GM23248 (cell line): ENCODE data around the gene RNASEH2C. TPM values are rescaled to one million over a fixed set of nuclear protein-coding genes. Genes with fewer than 3 reads are reported as not detected.
"Not testable (repeated sequence)": the region's sequence is repeated elsewhere in the genome, so short reads cannot be mapped to it uniquely, and the experiment has no call there.

Experiments
- DNase-seq: peaks from one replicate; pipeline ENCODE4 v3.0.0-alpha.2; 2015
- H2AFZ ChIP-seq: fragments of 200-600 bp; sonication (generic); 2 replicates; pipeline ENCODE4 v1.6.1; 2016; ENCODE audit warnings: antibody characterized with exemption
- H3F3A ChIP-seq: fragments of 200-600 bp; sonication (generic); 2 replicates; pipeline ENCODE4 v1.6.1; 2016; ENCODE audit warnings: mild to moderate bottlenecking, antibody characterized with exemption, mixed run types; ENCODE audit not compliant: insufficient read depth
- H3K27ac ChIP-seq: fragments of 200-600 bp; sonication (generic); 2 replicates; pipeline ENCODE4 v1.5.1; 2016; ENCODE audit warnings: mild to moderate bottlenecking
- H3K27me3 ChIP-seq: fragments of 200-600 bp; sonication (generic); replicated peaks from 2 replicates; pipeline ENCODE4 v1.6.1; 2016; ENCODE audit warnings: mild to moderate bottlenecking; ENCODE audit not compliant: insufficient read depth
- H3K36me3 ChIP-seq: fragments of 200-600 bp; sonication (generic); 2 replicates; pipeline ENCODE4 v1.6.1; 2016; ENCODE audit warnings: low read depth, mild to moderate bottlenecking
- H3K4me1 ChIP-seq: fragments of 200-600 bp; sonication (generic); 2 replicates; pipeline ENCODE4 v1.6.1; 2016; ENCODE audit warnings: mild to moderate bottlenecking; ENCODE audit not compliant: insufficient read depth
- H3K4me2 ChIP-seq: fragments of 200-600 bp; sonication (generic); one replicate; pipeline ENCODE4 v1.6.1; 2016; ENCODE audit warnings: mild to moderate bottlenecking; ENCODE audit not compliant: unreplicated experiment
- H3K4me3 ChIP-seq: fragments of 200-600 bp; sonication (generic); 2 replicates; pipeline ENCODE4 v1.5.1; 2016; ENCODE audit warnings: mild to moderate bottlenecking
- H3K79me2 ChIP-seq: fragments of 200-600 bp; sonication (generic); 2 replicates; pipeline ENCODE4 v1.6.1; 2016; ENCODE audit warnings: mild to moderate bottlenecking; ENCODE audit not compliant: insufficient read depth
- H3K9ac ChIP-seq: fragments of 200-600 bp; sonication (generic); 2 replicates; pipeline ENCODE4 v1.6.1; 2016; ENCODE audit warnings: mild to moderate bottlenecking
- H3K9me2 ChIP-seq: fragments of 200-600 bp; sonication (generic); 2 replicates; pipeline ENCODE4 v1.6.1; 2016; ENCODE audit warnings: mixed run types, mild to moderate bottlenecking, moderate library complexity; ENCODE audit not compliant: insufficient read depth
- H3K9me3 ChIP-seq: fragments of 200-600 bp; sonication (generic); one replicate; pipeline ENCODE4 v1.6.1; 2017; ENCODE audit warnings: low read depth
- H4K20me1 ChIP-seq: fragments of 200-600 bp; sonication (generic); 2 replicates; pipeline ENCODE4 v1.6.0; 2016; ENCODE audit not compliant: insufficient read depth
- EZH2 ChIP-seq: fragments of 200-600 bp; sonication (generic); IDR thresholded peaks from 2 replicates; pipeline ENCODE4 v1.6.1; 2018; ENCODE audit warnings: antibody characterized with exemption, mild to moderate bottlenecking; ENCODE audit not compliant: insufficient read depth, poor library complexity, severe bottlenecking
- EZH2phosphoT487 ChIP-seq: fragments of 200-600 bp; sonication (generic); IDR thresholded peaks from 2 replicates; pipeline ENCODE4 v1.6.1; 2018; ENCODE audit warnings: antibody characterized with exemption, moderate library complexity, mild to moderate bottlenecking, low read depth; ENCODE audit not compliant: insufficient read depth
- WGBS, 2 experiments: methylation state at CpG; one replicate each; pipeline ENCODE4 v1.1.6; 2015 to 2017; ENCODE audit warnings: low lambda C conversion rate in 2 of 2, low coverage in 1 of 2; ENCODE audit errors: missing lambda C conversion rate in 2 of 2; 5-methylcytosine and 5-hydroxymethylcytosine counted together
- in situ Hi-C: fragments of 300-500 bp; cut with MboI; formaldehyde crosslinking; loops from 2 replicates; pipeline ENCODE4 v1.15.0; 2020
- polyA plus RNA-seq: library from polyadenylated mRNA; unstranded; fragments of >200 nt; fragmentation: Nextera tagmentation; extraction: Ambion mirVana; gene quantifications from 2 replicates; pipeline ENCODE4 v1.2.1, GENCODE V29; 2016
- total RNA-seq: library from RNA; depleted of rRNA; stranded (reverse); fragments of >200 nt; shearing (Covaris generic); gene quantifications from 2 replicates; pipeline ENCODE4 v1.2.3, GENCODE V29; 2014; rRNA removed

RNASEH2C gene
- total RNA-seq (45.7 and 56.1 TPM in 2 replicates), polyA plus RNA-seq (115 and 117 TPM in 2 replicates)

DNA sequence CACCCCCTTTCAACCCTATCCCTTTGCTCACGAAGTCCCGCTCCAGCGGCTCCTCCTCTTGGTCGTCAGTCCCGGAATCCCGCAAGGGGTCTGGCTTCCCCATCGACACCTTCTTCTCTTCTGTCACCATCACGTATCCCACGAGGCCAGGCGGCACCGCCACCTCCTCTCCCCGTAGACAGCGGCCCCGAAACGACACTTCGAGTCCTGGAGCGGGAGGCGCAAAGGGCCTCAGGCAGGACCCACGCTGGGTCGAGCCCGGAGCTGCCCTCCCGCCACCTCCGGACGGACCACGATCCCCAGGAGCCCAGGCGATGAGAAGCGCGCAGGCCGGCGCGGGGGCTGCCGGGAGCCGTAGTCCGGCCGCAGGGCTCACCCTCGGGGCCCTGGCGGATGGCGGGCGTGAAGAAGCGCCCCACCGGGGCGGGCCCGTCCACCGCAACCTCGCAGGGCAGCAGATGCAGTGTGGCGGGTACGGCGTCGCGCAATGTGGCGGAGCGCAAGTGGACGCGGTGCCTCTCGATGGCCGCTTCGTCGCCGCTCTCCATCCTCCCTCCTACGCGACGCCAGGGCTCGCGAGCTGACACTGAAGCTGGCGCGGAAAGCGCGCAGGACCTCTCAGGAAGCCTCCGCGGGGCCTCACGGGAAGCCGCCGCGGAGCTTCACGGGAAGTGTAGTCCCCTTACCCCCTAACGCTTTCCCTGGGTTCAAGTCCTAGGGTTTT is at the start of gene RNASEH2C:
Gene RNASEH2C (minus strand): TSS at position 588 of the 724 bp plus-strand sequence. CDS start 40 bp downstream, at position 548.
- Histone ChIP-seq H3K4me2 (peak within 1 kb of the TSS; percentile 97), H3K9ac (peak within 1 kb of the TSS; percentile 83), H3F3A (peaks cover 16% of the 10 kb centered on the region; the same call in 1 of the 2 replicates), H2AFZ (peak within 1 kb of the TSS; percentile 94), H3K27me3 (no peaks in the 10 kb centered on the region), H3K4me3 (peak within 1 kb of the TSS; percentile 80), H3K27ac (peak within 1 kb of the TSS; percentile 62), H4K20me1 (no peaks in the 10 kb centered on the region), H3K4me1 (peaks cover 14% of the 10 kb centered on the region), H3K79me2 (peaks cover 46% of the 10 kb centered on the region), H3K9me2 (no peaks in the 10 kb centered on the region), H3K36me3 (peaks cover 14% of the 10 kb centered on the region; the same call in 1 of the 2 replicates), H3K9me3 (no peaks in the 10 kb centered on the region)
- DNase-seq = peak; percentile 97
- in situ Hi-C loops = no loop called here
- TF ChIP-seq EZH2 = no peak
- TF ChIP-seq EZH2phosphoT487 = no peak
- 0 to 1% methylated on average over 56 to 57 of the region's 76 CpGs for WGBS, 2 experiments

DNA sequence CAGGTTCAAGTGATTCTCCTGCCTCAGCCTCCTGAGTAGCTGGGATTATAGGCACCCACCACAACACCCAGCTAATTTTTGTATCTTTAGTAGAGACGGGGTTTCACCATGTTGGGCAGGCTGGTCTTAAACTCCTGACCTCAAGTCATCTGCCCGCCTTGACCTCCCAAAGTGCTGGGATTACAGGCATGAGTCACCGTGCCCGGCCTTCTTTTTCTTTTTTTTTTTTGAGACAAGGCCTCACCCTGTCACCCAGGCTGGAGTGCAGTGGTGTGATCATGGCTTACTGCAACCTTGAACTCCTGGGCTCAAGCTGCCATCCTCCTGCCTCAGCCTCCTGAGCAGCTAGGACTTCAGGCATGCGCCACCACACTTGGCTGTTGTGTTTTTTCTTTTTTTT is 47.2 kb upstream of the RNASEH2C start:
- H3K36me3 ChIP-seq, H3K4me3 ChIP-seq, H3K9me2 ChIP-seq, H4K20me1 ChIP-seq, H2AFZ ChIP-seq, H3K79me2 ChIP-seq, H3K27ac ChIP-seq, H3F3A ChIP-seq, H3K9ac ChIP-seq, H3K27me3 ChIP-seq, H3K4me2 ChIP-seq, DNase-seq, H3K9me3 ChIP-seq, in situ Hi-C loops, H3K4me1 ChIP-seq: not testable (repeated sequence)
- WGBS, 2 experiments = 83 to 85% methylated on average over 5 of the region's 5 CpGs

- Histone ChIP-seq H3K27me3 (no peaks in the 10 kb centered on the region), H3K9me2 (no peaks in the 10 kb centered on the region), H3F3A (peaks cover 5% of the 10 kb centered on the region), H3K36me3 (no peaks in the 10 kb centered on the region), H3K4me2 (no peak overlapping the region), H3K27ac (no peak overlapping the region), H3K79me2 (no peaks in the 10 kb centered on the region; the same call in 1 of the 2 replicates), H3K9me3 (no peaks in the 10 kb centered on the region), H3K4me1 (peaks cover 9% of the 10 kb centered on the region), H3K4me3 (no peak overlapping the region), H2AFZ (no peak overlapping the region), H3K9ac (no peak overlapping the region), H4K20me1 (no peaks in the 10 kb centered on the region)
- no peak for DNase-seq
- WGBS, 2 experiments = 61 to 73% methylated on average over 10 of the region's 10 CpGs
- in situ Hi-C loops = no loop called here
- TF ChIP-seq EZH2phosphoT487 (no peak), EZH2 (no peak)
Observed at GRCh38 chr11:65767406-65767805, 46.8 kb upstream of the RNASEH2C start.

- TF ChIP-seq EZH2phosphoT487 (no peak), EZH2 (no peak)
- WGBS, 2 experiments = 27 to 32% methylated on average over 7 of the region's 7 CpGs
- Histone ChIP-seq H3K9me3 (no peaks in the 10 kb centered on the region), H3K79me2 (no peaks in the 10 kb centered on the region), H3K4me3 (no peak overlapping the region), H2AFZ (no peak overlapping the region), H3K27ac (no peak overlapping the region), H3K27me3 (no peaks in the 10 kb centered on the region), H4K20me1 (no peaks in the 10 kb centered on the region), H3K4me1 (peaks cover 9% of the 10 kb centered on the region), H3K9ac (no peak overlapping the region), H3K36me3 (no peaks in the 10 kb centered on the region), H3K9me2 (no peaks in the 10 kb centered on the region), H3K4me2 (no peak overlapping the region), H3F3A (peaks cover 5% of the 10 kb centered on the region)
- DNase-seq = peak; percentile 60
- in situ Hi-C loops = no loop called here
Observed at GRCh38 chr11:65766535-65766934, 45.9 kb upstream of the RNASEH2C start.
